DND-41 (cell line): ENCODE data around the gene GOLGA7B.

Source experiments
- ATAC-seq: fragments of 200-7000 bp; cut with Tn5 transposase; 3 replicates; pipeline ENCODE4 v1.9.1; 2021; ENCODE audit warnings: low read depth; ENCODE audit not compliant: insufficient read depth
- DNase-seq: peaks from one replicate; pipeline ENCODE4 v3.0.0-alpha.2; 2020
- H2AFZ ChIP-seq: 2 replicates; pipeline ENCODE4 v1.6.0; 2012; ENCODE audit warnings: low read depth, low read length
- H3K27ac ChIP-seq: 2 replicates; pipeline ENCODE4 v1.5.1; 2012; ENCODE audit warnings: low read length, inconsistent platforms
- H3K27me3 ChIP-seq: fragments of 200-600 bp; sonication (generic); 2 replicates; pipeline ENCODE4 v1.6.0; 2012; ENCODE audit warnings: low read length, mild to moderate bottlenecking, inconsistent platforms; ENCODE audit not compliant: insufficient read depth, poor library complexity
- H3K36me3 ChIP-seq: 2 replicates; pipeline ENCODE4 v1.5.1; 2012; ENCODE audit warnings: low read length, inconsistent platforms; ENCODE audit not compliant: insufficient read depth
- H3K4me1 ChIP-seq: 2 replicates; pipeline ENCODE4 v1.5.1; 2012; ENCODE audit warnings: mild to moderate bottlenecking, low read length; ENCODE audit not compliant: insufficient read depth
- H3K4me2 ChIP-seq: 2 replicates; pipeline ENCODE4 v1.6.0; 2012; ENCODE audit warnings: mild to moderate bottlenecking, moderate library complexity, low read length, inconsistent platforms; ENCODE audit not compliant: insufficient read depth
- H3K4me3 ChIP-seq, 2 experiments: fragments of 200-600 bp in 1 of 2; shearing (Covaris generic) in 1 of 2; 2 replicates each; pipeline ENCODE4 v1.5.1; 2012 to 2016; ENCODE audit warnings: inconsistent platforms in 2 of 2, low read length in 2 of 2, mild to moderate bottlenecking in 2 of 2, low read depth in 1 of 2, moderate library complexity in 1 of 2
- H3K79me2 ChIP-seq: 2 replicates; pipeline ENCODE4 v1.6.0; 2012; ENCODE audit warnings: low read length, inconsistent platforms; ENCODE audit not compliant: insufficient read depth
- H3K9ac ChIP-seq: 2 replicates; pipeline ENCODE4 v1.6.0; 2012; ENCODE audit warnings: low read depth, mild to moderate bottlenecking, inconsistent platforms, low read length, moderate library complexity
- H3K9me3 ChIP-seq: 2 replicates; pipeline ENCODE4 v1.5.1; 2012; ENCODE audit warnings: low read length, moderate library complexity, mild to moderate bottlenecking, inconsistent platforms; ENCODE audit not compliant: insufficient read depth, severe bottlenecking
- H4K20me1 ChIP-seq: 2 replicates; pipeline ENCODE4 v1.6.0; 2012; ENCODE audit warnings: low read length; ENCODE audit not compliant: insufficient read depth
- EZH2 ChIP-seq: IDR thresholded peaks from 3 replicates; pipeline ENCODE4 v1.6.1; 2012; ENCODE audit warnings: borderline replicate concordance, low read depth, mild to moderate bottlenecking, moderate library complexity, low read length, inconsistent platforms; ENCODE audit not compliant: severe bottlenecking
- TF ChIP-seq, protein P1 (sequence below): IDR thresholded peaks from 2 replicates; pipeline ENCODE4 v1.5.1; 2012; ENCODE audit warnings: borderline replicate concordance, low read length, moderate library complexity, mild to moderate bottlenecking; ENCODE audit not compliant: poor library complexity, severe bottlenecking; ENCODE audit errors: extremely low read depth

Gene GOLGA7B

DNA sequence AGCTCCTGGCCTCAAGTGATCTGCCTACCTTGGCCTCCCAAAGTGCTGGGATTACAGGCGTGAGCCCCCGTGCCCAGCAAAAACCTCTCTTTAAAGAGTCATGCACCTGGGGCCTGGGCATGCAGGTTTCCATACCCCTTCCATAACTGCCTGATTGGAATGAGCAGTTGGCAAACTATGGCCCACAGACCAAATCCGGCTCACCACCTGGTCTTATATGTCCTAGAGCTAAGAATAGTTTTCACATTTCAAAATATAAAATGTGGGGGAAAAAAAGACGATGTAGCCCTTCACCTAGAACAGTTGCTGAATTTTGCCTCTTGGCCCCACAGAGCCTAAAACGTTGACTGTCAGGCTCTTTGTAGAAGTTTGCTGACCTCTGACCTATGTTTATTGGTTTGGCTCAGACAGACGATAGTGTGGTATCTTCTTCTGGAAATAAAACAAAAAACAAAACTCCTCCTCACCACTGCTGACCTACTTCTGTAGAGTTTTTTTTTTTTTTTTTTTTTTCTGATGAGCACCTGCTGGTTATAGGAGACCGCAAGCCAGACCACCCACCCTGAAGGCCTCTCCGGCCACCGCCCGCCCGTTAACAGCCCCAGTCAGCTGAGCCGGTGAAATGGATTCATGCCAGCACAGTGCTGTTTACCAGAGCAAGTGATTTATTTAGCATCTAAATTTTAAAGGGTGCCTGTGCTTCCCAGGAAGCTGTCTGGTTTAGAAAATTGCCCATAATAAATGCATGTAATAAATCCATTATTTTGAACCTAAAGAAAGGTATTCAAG, 44.4 kb upstream of the GOLGA7B start:
- TF ChIP-seq, protein P1, sequence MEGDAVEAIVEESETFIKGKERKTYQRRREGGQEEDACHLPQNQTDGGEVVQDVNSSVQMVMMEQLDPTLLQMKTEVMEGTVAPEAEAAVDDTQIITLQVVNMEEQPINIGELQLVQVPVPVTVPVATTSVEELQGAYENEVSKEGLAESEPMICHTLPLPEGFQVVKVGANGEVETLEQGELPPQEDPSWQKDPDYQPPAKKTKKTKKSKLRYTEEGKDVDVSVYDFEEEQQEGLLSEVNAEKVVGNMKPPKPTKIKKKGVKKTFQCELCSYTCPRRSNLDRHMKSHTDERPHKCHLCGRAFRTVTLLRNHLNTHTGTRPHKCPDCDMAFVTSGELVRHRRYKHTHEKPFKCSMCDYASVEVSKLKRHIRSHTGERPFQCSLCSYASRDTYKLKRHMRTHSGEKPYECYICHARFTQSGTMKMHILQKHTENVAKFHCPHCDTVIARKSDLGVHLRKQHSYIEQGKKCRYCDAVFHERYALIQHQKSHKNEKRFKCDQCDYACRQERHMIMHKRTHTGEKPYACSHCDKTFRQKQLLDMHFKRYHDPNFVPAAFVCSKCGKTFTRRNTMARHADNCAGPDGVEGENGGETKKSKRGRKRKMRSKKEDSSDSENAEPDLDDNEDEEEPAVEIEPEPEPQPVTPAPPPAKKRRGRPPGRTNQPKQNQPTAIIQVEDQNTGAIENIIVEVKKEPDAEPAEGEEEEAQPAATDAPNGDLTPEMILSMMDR: no peak
- no peak for TF ChIP-seq EZH2
- Histone ChIP-seq H3K27ac (no peak overlapping the region), H2AFZ (no peak overlapping the region), H3K9me3 (no peaks in the 10 kb centered on the region), H3K4me2 (no peak overlapping the region), H4K20me1 (no peaks in the 10 kb centered on the region; the same call in 1 of the 2 replicates), H3K9ac (no peak overlapping the region), H3K27me3 (peaks cover 13% of the 10 kb centered on the region), H3K4me3 (no peak overlapping the region), H3K4me1 (no peaks in the 10 kb centered on the region), H3K36me3 (no peaks in the 10 kb centered on the region), H3K79me2 (no peaks in the 10 kb centered on the region)
- ATAC-seq (no peak), DNase-seq (no peak)

- Histone ChIP-seq H4K20me1 (no peaks in the 10 kb centered on the region; the same call in 1 of the 2 replicates), H3K36me3 (no peaks in the 10 kb centered on the region), H3K27ac (no peak overlapping the region), H3K4me2 (no peak overlapping the region), H3K9me3 (no peaks in the 10 kb centered on the region), H3K4me3 (no peak overlapping the region), H3K4me1 (no peaks in the 10 kb centered on the region), H3K9ac (no peak overlapping the region), H3K79me2 (no peaks in the 10 kb centered on the region), H3K27me3 (peaks cover 13% of the 10 kb centered on the region), H2AFZ (no peak overlapping the region)
- no peak for TF ChIP-seq EZH2
- TF ChIP-seq, protein P1: no peak
- DNase-seq (no peak), ATAC-seq (no peak)
These were observed 43.7 kb upstream of the GOLGA7B start for GRCh38 chr10:97805949-97806348.

GRCh38 chr10:97810446-97810845, 39.2 kb upstream of the GOLGA7B start:
- Histone ChIP-seq H3K36me3 (no peaks in the 10 kb centered on the region), H3K4me3 (no peak overlapping the region), H3K27me3 (peaks cover 13% of the 10 kb centered on the region), H3K9ac (no peak overlapping the region), H3K4me2 (no peak overlapping the region), H3K27ac (no peak overlapping the region), H4K20me1 (no peaks in the 10 kb centered on the region; the same call in 1 of the 2 replicates), H3K79me2 (no peaks in the 10 kb centered on the region), H2AFZ (no peak overlapping the region), H3K9me3 (no peaks in the 10 kb centered on the region), H3K4me1 (no peaks in the 10 kb centered on the region)
- TF ChIP-seq, protein P1: no peak
- TF ChIP-seq EZH2: no peak
- no peak for DNase-seq
- no peak for ATAC-seq
